ENCODE results near the gene INPP4A.
"Not testable (repeated sequence)": the region's sequence is repeated elsewhere in the genome, so short reads cannot be mapped to it uniquely, and the experiment has no call there.

Gene INPP4A

DNA sequence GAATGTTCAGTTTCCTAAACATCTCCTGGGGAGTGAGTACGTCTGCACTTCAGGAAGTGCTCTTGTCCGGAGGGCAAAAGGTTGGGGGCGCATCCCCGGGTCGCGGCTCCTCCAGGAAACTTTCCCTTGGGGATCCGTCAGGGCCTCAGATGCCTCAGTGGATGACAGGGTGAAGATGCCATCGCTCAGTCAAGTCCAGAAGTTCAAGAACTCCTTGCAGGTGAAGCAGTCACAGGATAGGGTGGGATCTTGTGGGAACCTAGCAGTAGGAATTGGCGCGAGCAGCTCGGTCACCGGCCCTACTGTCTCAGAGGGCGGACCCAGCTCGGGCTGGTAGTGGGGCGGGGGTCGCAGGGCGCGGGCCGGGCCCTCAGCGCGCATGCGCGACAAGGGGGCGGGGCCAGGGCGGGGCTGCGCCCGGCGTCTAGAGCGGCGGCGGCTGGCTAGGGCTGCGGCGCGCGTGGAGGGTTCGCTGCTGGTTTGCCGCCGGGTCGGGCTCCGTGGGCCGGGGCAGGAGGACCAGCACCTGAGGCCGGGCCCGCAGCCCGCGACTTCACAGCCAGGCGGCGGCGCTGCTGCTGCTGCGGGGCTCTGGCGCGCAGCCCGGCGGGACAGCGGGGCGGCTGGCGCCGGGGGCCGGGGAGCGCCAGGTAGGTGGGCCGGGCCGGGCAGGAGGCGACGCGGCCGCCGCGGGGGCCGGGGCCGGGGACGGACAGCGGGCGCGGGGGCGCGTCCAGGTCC lies at the start of gene INPP4A:
TSS of gene INPP4A (plus strand) at position 423 of the 741 bp plus-strand sequence. CDS start 75,191 bp downstream, outside the sequence.
- peak; percentile 73 for DNase-seq (ENCODE audit: low read depth)

DNA sequence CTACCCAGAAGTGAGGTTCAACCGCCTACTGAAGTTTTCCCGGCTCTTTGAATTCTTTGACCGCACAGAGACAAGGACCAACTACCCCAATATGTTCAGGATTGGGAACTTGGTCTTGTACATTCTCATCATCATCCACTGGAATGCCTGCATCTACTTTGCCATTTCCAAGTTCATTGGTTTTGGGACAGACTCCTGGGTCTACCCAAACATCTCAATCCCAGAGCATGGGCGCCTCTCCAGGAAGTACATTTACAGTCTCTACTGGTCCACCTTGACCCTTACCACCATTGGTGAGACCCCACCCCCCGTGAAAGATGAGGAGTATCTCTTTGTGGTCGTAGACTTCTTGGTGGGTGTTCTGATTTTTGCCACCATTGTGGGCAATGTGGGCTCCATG lies 48.7 kb upstream of the INPP4A start:
- DNase-seq (ENCODE audit: low read depth) = no peak

DNA sequence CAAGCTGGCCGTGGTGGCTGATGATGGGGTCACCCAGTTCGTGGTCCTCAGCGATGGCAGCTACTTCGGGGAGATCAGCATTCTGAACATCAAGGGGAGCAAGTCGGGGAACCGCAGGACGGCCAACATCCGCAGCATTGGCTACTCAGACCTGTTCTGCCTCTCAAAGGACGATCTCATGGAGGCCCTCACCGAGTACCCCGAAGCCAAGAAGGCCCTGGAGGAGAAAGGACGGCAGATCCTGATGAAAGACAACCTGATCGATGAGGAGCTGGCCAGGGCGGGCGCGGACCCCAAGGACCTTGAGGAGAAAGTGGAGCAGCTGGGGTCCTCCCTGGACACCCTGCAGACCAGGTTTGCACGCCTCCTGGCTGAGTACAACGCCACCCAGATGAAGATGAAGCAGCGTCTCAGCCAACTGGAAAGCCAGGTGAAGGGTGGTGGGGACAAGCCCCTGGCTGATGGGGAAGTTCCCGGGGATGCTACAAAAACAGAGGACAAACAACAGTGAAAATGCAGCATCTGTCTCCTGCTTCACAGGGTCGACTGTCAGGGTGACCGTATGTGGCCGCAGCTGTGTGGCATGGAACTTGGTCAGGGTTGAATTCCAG lies 47.8 kb upstream of the INPP4A start:
- DNase-seq (ENCODE audit: low read depth) = no peak

DNA sequence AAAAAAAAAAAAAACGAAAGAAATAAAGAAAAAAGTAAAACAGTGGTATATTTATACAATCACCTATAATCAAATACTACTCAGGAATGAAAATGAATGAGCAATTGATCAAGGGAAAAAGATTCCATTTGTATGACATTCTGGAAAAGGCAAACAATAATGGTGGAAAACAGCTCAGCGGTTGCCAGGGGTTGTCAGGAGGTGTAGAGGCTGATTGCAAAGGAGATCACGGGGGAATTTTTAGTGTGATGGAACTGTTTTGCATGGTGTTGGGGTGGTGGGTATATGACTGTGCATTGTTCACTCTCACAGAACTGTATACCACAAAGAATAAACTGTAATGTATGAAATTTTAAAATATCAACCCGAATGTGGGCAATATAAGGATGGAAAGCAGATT lies 45.5 kb upstream of the INPP4A start:
- DNase-seq (ENCODE audit: low read depth) = no peak

DNA sequence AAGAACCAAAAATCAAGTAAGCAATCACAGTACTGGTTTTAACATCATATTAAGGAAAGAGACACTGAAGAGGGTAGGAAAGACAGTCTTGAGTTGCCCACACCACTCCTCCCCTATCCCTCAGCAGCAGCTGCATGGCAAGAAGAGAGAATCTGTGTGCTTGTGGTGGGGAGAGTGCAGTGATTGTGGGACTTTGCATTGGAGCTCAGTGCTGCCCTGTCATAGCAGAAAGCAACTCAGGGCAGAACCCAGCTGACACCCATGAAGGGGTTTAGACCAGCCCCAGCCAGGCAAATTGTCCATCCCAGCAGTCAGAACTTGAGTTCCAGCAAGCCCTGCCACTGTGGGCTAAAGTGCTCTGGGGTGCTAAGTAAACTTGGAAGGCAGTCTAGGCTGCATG lies 40.8 kb upstream of the INPP4A start:
- DNase-seq (ENCODE audit: low read depth) = no peak

DNA sequence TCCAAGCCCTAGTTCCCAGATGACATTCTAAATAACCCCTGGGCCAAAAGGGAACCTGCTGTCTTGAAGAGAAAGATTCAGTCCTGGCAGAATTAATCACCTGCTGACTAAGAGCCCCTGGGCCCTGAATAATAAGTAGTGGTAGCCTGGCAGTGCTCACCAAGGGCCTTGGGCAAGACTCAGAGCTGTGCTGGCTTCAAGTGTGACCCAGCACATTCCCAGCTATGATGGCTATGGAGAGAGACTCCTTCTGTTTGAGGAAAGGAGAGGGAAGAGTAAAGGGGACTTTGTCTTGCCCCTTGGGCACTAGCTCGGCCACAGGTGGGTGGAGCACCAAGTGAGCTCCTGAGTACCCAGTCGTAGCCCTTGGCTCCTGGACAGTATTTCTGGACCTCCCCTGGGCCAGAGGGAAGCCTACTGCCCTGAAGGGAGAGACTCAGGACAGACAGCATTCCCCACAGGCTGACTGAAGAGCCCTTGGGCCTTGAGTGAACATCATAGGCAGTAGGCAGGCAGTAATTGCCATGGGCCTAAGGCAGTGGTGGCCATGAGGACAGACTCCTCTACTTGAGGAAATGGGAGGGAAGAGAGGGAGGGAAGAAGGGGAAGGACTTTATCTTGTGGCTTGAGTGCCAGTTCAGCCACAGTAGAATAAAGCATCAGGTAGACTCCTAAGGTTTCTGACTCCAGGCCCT lies 40.0 kb upstream of the INPP4A start:
- no peak for DNase-seq (ENCODE audit: low read depth)

DNA sequence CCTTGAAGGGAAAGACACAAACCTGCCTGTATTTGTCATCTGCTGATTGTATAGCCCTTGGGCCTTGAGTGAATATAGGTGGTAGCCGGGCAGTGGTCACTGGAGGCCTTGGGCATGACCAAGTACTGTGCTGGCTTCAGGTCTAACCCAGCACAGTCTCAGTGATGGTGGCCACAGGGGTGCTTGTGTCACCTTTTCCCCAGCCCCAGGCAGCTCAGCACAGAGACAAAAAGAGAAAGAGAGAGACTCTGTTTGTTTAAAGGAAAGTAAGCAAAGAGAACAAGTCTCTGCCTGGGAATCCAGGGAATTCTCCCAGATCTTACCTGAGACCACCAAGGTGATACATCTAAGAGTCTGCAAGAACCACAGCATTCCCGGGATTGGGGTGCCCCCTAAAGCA lies 39.4 kb upstream of the INPP4A start:
- DNase-seq (ENCODE audit: low read depth) = no peak

DNA sequence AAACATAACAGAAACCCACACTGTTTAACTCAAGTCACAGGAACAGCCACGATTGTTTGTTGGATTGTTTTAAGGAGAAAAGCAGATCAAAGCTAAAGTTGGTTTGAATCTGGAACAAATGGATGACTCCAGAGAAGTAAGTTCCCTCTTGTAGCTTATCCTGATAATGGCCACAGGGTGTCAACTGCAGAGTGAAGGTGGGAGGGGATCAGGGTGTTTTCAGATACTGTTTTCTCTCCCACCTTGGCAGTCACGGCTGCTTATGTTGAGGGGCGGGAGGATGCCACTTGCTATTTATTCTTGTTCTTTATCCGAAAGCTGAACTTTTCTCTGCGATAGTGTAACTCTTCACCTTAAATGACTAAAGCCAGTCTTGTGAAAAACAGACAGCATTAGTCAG lies 36.5 kb upstream of the INPP4A start:
- DNase-seq (ENCODE audit: low read depth) = no peak

DNA sequence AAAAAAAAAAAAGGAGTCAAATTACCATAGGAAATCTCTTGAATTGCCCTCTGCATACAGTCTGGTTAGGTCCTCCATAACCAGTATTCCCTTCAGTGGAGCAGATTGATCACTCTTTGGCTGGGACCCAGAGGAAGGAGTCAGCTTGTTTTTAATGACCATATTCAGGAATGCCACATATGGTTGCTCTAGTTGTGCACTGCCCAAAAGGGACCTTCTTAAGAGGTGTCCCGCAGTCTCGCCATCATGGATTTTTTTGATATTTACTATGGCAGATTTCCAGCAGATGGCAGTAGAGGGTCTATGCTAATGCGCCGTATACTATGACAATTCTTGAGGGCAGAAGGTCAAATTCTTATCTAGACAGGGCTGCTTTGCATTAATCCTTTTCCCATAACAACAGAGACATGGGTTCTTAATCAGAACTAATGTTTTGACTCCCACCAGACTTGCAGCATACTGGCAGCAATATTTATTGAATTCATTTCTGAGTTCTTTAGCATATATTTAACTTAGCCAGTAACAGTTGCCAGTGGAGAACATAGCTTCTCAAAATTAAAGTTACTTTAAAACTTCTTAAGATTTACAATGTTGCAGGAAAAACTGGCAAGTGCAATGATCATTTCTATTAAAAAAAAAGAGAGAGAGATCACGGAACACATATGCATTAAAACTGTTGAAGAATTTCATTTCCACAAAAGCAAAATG lies 31.8 kb upstream of the INPP4A start:
- peak; percentile 10 for DNase-seq (ENCODE audit: low read depth)

DNA sequence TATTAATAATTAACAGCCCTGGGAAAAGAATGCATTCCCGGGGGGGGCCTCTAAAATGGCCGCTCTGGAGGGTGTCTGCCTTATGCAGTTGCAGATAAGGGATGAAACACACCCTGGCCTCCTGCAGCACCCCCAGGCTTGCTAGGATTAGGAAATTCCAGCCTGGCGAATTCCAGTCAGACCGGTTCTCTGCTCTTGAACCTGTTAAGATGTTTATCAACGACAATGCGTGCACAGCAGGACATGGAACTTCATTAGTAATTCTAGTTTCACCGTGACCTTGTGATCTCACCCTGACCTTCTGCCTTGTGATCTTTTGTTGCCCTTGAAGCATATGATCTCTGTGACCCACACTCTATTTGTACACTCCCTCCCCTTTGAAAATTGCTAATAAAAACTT lies 30.4 kb upstream of the INPP4A start:
- DNase-seq (ENCODE audit: low read depth) = not testable (repeated sequence)

DNA sequence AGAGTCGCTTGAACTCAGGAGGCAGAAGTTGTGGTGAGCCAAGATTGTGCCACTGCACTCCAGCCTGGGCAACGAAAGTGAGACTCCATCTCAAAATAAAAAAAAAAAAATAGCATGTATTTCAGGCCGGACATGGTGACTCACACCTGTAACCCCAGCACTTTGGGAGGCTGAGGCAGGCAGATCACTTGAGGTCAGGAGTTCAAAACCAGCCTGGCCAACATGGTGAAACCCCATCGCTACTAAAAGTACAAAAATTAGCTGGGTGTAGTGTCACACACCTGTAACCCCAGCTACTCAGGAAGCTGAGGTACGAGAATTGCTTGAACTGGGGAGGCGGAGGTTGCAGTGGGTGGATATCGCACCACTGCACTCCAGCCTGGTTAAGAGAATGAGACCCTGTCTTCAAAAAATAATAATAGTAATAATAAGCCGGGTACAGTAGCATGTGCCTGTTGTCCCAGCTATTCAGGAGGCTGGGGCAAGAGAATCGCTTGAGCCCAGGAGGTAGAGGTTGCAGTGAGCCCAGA lies 28.9 kb upstream of the INPP4A start:
- not testable (repeated sequence) for DNase-seq (ENCODE audit: low read depth)

DNA sequence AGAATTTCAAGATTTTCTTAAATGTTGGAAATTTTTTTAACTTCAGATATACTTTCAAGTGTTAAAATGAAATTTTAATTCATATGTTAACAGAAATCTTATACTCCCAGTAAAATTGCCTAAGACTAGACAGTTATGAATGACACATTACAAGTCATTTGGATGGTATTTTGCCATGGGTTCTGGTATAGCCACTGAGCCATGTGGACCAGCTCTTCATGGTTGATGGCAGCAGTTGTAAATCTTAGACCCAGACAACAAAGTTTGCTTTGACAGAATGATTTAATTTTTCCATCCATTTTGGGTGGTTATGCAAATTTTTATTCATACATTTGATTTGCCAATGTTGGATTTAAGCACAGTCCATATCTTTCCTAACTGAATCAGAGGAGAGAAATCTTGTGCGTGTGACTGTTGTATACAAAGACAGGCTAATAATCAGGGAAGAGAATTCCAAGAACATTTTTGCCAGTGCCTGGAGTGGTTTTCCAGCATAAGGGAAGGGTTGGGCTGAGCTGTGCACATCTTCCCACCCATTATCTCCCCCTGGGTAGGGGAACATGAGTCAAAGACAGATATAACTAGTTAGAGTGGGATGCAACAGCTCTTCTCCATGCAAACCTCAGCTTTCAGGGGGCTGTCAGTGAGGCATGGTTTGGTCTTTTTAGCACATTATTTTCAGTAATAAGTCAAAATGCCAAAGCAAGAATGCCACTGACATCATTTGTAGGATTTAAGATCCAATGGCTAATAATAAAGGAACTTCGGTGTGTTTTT lies 28.1 kb upstream of the INPP4A start:
- no peak for DNase-seq (ENCODE audit: low read depth)

DNA sequence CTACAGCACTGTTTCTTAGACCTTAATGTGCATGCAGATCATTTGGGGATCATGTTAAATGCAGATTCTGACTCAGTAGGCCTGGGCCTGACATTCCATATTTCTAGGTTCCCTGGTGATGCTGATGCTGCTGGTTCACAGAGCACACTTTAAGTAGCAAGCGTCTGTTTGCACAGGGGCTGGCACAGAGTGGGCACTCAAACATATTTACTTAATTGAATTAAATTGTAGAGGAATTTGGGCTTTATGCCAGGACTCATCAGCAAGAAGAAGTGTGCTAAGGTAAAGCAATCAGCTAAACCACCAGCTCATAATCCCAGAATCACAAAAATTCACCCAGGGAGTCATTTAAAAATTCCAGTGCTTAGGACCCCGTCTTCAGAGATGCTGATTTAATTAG lies 25.1 kb upstream of the INPP4A start:
- no peak for DNase-seq (ENCODE audit: low read depth)

DNA sequence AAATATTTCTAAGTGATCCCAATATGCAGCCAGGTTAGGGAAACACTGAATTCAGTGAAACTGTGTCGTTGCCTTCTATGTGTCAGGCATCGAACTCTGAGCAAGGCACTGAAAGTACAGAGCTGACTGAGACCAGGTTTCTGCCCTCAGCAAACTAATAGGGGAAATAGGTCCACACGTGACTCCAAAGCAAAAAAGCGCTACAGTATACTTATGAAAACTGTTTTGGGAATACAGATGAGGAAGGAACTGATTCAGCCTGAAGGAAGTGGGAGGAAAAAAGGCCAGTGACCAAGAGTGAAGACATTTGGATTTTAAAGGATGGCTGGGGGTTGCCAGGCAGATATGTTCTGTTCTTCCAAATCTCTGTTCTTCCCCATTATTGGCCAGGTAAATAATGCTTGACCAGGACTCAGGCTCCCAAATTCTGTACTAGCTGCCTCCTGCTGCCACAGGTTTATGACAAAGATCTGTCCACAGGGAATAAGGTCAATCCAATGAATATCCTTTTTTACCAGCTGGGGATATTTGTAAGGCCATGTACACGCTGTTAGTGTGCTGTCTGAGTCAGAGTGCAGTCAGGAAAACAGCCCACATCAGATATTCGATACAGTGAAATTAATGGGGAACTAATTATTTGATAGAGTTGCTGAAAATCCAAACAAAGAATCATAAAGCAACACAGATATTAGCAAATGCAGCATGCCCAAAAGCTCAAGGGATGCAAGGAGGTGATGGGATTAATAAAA lies 24.5 kb upstream of the INPP4A start:
- DNase-seq (ENCODE audit: low read depth) = no peak

DNA sequence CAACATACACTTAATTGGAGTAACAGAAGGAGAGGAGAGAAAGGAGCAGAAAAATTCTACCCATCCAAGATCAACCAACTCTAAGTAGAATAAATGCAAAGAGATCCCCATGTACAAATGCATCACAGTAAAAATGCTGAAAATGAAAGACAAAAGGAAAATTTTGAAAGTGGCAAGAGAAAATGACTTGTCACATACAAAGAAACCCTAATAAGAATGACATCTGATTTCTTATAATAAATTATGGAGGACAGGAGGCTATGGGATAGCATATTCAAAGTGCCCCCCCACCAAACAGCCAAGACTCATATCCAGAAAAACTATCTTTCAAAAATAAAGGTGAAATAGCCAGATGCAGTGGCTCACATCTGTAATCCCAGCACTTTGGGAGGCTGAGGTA lies 22.2 kb upstream of the INPP4A start:
- DNase-seq (ENCODE audit: low read depth) = no peak

DNA sequence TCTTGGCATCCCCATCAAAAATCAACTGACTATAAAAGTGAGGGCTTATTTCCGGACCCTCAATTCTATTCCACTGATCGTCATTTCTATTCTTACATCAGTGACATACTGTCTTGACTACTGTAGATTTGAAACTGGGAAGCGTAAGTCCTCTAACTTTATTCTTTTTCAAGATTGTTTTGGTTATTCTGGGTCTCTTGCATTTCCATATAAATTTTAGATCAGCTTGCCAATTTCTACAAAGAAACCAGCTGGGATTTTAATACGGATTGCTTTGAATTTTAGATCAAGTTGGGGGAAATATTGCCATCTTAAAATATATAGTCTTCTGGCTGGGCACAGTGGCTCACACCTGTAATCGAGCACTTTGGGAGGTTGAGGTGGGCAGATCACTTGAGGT lies 17.9 kb upstream of the INPP4A start:
- DNase-seq (ENCODE audit: low read depth) = no peak

DNA sequence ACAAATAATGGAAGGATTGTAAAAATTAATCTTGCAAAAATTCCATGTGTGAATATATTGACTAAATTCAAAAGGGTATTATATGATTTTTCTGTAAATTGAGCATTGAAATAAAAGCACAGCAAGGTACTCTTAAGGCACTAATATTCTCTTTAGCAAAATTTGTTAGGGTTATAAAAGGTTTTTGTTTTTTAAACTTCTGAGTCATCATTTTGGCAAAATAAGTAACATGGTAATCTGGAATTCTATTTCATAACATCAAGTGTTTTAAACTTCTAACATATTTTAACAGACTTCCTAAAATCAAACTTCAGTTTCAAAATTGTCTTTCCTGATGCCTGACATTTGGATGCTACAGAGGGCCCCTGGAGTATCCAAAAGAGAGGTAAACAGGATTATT lies 12.5 kb upstream of the INPP4A start:
- no peak for DNase-seq (ENCODE audit: low read depth)

DNA sequence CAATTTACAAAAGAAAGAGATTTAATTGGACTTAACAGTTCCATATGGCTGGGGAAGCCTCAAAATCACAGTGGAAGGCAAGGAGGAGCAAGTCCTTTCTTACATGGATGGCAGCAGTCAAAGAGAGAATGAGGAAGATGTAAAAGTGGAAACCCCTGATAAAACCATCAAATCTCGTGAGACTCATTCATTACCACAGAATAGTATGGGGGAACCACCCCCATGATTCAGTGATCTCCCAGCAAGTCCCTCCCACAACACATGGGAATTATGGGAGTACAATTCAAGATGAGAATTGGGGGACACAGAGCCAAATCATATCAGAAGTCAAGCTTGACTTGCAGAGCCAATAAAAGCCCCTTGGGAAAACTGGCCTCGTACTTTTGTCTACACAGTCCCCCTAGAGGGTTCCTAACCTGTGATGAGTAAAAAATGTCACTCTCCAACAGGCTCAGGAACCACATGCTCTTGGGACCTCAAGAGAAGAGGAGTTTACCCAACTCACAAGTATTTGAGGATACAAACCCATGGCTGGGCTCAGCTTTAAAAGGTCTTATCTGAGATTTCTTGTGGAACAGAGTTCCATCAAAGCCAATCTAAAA lies 11.2 kb upstream of the INPP4A start:
- no peak for DNase-seq (ENCODE audit: low read depth)

DNA sequence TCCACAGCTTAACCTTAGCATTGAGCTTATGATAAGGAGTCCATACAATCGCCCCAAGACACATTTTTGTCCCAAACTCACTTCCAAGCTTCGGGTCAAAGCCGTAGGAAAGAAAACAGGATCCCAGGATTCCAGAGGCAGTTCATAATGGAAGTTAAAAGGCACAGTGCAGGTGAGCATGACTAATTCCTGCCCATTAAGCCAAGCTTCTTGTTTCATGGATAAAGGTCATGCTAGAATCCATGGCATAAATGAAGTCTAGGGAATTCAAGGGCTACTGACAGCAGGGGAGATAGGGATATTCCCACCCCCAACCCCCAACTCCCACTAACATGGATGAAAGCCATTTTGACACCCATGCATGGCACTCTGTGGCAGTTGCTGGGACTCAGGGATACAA lies 10.2 kb upstream of the INPP4A start:
- DNase-seq (ENCODE audit: low read depth) = no peak

DNA sequence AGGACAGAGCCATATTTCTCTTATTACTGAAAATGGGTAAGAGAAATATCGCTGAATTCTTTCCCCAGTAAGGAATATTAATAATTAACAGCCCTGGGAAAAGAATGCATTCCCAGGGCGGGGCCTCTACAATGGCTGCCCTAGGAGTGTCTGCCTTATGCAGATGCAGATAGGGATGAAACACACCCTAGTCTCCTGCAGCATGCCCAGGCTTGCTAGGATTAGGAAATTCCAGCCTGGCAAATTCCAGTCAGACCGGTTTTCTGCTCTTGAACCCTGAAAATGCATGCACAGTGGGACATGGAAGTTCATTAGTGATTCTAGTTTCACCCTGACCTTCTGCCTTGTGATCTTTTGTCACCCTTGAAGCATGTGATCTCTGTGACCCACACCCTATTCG lies 9.0 kb upstream of the INPP4A start:
- DNase-seq (ENCODE audit: low read depth) = not testable (repeated sequence)

DNA sequence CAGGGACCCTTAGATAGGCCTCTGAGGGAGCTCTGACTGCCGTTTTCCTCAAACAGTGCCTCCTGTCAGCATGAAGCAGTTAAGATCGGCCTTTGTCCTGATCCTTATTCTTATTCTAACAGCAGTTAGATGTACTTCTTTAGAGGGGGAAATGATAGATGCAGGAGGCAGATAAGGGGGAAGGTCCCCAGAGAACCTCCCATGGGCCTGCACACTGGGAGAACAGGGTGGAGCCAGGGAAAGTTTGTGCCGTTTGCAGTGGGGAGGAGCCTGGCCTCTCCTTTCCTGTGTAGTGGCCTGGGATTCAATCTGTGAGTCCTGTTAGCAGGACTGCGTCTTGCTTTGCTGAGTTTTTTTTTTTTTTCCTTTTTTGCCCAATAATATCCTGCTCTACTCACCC lies 7.9 kb upstream of the INPP4A start:
- DNase-seq (ENCODE audit: low read depth) = no peak

All from activated T-helper 1 cell treated with Interleukin-2 at 50 U/mL for 16 hours (primary cell).